NCI-H1105 treated with DMSO at 0.1 percent for 48 hours (cell line): ENCODE data around the gene TAPT1.
"Not testable (repeated sequence)": the region's sequence is repeated elsewhere in the genome, so short reads cannot be mapped to it uniquely, and the experiment has no call there.

Source experiments
- DNase-seq: peaks from one replicate; lab custom pipeline; 2025; lab: John Stamatoyannopoulos, UW

Gene TAPT1

GRCh38 chr4:16169490-16169889 lies 56.8 kb downstream of the TAPT1 start:
- DNase-seq: no peak

- no peak for DNase-seq
Measured at GRCh38 chr4:16168710-16169388, 57.4 kb downstream of the TAPT1 start.

DNA sequence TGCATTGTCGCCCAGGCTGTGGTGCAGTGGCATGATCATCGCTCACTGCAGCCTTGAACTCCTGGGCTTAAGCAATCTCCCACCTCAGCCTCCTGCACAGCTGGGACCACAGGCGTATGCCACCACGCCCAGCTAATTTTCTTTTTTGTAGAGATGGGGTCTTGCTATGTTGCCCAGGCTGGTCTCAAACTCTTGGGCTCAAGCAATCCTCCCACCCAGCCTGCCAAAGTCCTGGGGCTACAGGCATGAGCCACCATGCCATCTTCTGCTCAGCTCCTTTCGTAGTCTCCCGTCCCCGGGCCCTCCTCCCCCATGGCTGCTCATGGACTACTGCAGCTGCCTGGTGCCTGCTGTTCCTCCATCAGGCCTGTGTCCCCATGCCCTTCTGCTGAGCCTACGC lies 58.1 kb downstream of the TAPT1 start:
- no peak for DNase-seq

DNA sequence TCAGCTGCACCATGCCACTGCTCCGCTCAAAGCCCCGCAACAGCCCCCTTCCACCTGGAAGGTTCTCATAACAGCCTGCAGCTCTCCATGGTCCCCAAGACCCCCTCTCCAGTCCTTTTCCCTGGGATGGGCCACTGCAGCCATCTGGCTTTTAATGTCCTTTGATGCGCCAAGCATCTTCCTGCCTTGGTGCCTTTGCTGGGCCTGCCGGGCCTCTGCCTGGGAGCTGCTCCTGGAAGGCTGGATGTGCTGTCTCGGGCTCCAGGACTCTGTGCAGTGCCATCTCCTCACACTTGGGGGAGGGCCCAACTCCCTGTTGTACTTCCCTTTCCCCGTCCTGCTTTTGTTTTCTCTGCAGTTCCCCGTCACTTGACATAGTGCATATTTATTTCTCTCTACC lies 60.3 kb downstream of the TAPT1 start:
- DNase-seq: no peak

DNA sequence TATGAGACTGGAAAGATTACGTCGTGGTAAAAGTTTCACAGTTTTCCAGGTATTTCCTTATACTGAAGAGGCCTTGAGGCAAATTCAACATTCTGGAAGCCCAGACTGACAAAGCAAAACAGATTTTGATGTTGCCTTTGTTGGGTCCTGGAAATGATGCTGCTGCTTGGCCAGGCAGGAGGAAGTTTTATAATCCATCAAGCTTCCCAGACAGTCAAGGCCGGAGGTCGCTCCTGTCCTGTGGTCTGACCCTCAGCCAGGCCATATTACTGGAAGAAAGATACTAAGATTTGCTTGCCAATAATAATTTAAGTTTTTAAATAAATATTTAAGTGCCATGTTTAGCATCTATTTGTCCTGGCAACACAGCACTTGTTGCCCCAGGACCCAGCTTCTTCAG lies 63.4 kb downstream of the TAPT1 start:
- DNase-seq: no peak

GRCh38 chr4:16161851-16162408 lies 64.3 kb downstream of the TAPT1 start:
- DNase-seq: no peak

DNA sequence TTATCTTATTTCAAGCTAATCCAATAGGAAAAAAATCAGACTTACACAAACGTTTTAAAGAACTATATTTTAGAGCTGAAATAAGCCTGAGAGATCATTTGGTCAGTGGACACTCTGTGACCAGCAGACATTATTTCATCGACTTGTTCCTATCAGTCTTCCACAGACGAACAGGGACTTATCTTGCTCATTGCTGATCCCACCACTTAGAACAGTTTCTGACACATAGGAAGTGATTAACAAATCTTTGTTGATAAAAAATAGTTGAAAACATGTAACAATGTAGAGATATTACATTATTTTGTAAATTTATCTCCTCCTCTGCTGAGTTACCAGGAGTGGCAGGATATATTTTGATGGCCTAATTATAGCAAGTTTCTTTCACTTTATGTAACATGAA lies 65.8 kb downstream of the TAPT1 start:
- no peak for DNase-seq

DNA sequence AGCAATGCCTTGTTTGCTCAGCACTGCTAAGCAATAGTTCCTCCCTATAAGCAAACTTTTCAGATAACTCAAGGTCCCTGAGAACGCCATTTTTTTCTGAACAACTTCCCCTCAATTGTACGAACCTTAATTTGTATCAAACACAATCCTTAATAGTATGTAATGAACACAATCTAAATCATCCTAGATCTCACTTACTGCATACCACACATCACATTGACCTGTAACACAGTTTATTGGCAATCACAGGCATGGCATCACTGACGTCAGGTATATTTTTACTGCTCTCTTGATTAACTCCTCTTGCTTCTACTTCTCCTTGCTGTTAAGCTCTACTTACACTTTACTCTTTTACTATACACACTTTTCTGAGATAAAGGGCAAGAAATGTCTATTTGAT lies 67.0 kb downstream of the TAPT1 start:
- DNase-seq: no peak

DNA sequence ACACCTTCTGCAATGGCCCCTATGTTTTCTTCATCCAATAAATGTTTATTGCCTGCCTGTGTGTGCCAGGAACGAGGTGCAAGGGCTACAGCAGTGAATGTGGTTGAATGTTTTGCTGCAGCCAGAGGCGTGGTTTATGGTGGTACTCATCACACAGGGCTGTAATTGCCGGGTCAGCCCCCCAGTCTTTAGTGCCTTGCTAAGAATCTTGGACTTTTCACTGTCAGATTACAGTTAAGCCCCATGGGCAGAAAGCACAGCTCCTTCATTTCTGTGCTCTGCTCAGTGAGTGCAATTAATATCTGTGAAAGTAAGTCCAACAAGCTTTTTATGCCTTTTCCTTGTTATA lies 67.8 kb downstream of the TAPT1 start:
- no peak for DNase-seq

- DNase-seq: no peak
Measured at GRCh38 chr4:16157609-16158503, 68.4 kb downstream of the TAPT1 start.

- no peak for DNase-seq
Measured at GRCh38 chr4:16155528-16156169, 70.6 kb downstream of the TAPT1 start.

GRCh38 chr4:16154451-16154850 lies 71.8 kb downstream of the TAPT1 start:
- DNase-seq: no peak

DNA sequence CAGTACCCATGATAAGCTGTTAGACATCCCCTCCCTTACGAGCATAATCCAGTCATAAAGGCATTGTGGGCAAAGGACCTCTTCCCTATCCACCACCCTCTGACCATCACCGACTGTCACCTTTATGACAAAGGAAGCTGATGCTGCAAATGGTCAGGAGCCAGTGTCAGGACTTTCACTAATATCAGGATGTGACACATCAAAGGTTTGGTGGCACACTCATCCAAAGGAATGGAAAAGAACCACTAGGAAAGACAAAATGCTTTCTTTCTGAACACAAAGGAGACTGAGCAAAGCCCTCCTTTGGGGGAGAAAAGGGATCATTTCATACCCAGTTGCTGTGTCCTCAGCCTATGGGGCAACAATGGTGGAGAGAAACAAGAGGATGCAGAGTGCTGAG lies 75.6 kb downstream of the TAPT1 start:
- no peak for DNase-seq

GRCh38 chr4:16144913-16145312 lies 81.4 kb downstream of the TAPT1 start:
- not testable (repeated sequence) for DNase-seq

DNA sequence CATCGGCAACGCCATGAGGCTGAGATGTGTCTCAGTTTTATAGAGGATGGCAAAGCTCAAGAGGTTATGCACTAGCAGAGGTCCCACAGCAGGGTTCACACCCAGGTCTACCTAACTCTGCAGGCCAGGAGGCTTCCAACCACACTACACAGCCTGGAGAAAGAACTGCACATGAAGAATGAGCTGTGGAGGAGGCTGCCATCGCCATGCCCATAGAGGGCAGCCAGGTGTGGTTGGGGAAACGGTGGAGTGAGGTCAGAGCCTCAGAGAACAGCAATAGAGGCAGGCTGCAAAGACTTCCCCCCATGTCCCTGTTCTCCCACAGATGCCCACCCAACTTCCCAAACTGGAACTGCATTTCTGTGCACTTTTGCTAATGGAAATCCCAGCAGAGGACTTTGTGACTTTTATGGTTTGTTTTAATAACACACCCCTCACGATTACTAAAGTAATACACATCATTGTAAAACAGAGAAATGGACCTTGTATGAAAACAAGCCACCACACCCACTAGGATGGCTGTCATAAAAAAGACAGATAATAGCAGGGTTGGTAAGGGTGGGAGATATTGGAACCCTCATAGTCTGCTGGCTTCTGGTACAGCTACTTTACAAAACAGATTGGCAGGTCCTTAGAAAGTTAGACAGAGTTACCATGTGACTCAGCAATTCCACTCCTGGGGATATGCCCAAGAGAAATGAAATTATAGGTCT lies 83.5 kb downstream of the TAPT1 start:
- DNase-seq: no peak

DNA sequence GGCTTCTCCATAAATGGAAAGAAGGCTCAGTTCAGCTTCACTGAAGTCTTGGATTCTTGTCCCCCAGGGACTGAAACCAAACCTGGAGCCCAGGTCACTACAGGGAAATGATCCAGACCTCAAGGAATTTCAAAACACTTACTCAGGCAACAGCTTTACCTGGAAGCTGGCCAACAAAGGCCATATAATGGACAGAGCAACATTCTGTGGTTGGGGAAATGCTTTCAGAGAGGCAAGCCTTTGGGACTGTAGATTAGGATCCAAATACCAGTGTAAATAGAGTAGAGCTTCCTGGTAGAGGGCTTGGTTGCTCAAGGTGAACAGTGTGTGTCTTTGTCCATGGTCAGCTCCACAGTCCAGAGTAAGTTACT lies 85.4 kb downstream of the TAPT1 start:
- DNase-seq: no peak

DNA sequence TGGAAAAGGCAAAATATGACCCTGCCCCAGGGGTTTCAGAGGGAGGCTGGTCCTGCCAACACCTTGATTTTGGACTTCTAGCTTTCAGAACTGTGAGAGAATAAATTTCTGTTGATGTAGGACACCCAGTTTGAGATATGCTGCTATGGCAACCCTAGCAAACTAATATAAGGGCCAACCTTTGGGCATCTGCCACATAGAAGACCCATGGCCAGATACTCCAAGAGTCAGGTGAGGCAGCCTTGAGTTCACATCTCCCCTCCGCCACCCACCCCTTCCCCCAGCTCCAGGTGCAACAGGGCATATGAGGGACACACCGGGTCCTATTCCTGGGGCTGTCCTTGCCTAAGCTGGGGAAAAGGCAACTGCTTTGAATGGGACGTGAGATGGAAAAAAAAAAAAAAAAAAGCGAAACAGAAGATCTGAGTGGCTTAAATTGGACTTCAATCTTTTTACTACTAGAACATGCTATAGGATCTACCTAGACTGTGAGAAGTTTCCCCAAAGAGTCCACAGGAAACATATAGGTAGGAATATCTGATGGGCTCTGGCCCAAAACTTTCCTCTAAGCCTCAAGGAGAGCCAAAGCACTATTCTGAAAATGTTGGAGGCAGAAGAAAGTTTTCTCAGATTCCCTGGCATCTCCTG lies 85.9 kb downstream of the TAPT1 start:
- DNase-seq: no peak

DNA sequence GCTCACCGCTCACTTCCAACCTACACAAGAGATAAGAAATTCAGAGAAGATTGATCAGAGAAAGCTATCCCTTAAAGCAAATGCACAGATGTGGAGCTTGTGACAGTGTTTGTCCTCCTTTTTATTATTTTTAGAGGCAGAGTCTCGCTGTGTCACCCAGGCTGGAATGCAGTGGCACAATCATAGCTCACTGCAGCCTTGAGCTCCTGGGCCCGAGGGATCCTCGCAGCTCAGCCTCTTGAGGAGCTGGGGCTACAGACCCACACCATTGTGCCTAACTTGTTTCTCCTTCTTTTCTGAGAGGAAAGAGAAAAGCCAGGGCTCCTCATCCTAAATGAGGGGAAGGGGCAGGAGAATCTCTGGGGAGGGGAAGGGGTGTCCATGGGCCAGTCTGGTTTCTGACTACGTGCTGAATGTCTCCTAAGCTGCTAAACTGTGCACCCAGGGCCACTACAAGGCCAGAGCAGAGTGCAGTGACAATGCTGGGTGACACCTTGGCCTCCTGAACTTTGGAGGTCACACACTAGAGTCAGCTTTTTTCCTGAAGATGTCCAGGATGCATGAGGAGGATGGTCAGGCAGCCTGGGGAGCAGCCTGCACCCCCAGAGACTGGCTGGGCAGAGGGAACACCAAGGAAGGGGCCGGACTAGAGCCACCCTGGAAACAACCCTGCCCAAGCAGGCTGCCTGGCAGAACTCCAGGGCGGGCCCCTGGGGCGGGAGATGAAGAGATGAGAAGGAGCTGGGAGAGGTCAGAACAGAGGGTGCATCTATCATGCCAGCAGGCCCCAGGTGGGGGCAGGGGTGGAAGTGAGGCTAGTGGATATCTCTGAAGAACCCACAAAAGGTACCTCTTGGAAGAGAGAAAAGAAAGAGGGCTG lies 87.0 kb downstream of the TAPT1 start:
- DNase-seq: no peak

DNA sequence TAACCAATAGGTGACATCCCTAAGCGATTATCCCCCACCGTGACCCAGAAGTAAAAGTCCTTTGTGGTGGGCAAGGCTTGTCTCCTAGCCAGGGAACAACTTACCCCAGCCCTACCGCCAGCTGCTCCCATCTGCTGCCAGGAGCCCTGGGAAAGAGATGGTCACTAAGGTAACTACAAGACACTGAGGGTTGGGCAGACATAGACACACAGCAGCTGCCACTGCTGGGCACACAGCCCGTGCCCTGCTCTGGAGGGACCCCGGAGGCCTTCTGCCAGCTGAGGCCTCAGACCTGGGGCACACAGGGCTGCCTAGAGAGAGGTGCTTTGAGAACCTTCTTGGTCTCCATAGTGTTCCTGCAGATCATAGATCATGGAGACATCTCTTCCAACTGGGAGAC lies 89.4 kb downstream of the TAPT1 start:
- no peak for DNase-seq

- DNase-seq: no peak
Measured at GRCh38 chr4:16136311-16136710, 90.0 kb downstream of the TAPT1 start.

DNA sequence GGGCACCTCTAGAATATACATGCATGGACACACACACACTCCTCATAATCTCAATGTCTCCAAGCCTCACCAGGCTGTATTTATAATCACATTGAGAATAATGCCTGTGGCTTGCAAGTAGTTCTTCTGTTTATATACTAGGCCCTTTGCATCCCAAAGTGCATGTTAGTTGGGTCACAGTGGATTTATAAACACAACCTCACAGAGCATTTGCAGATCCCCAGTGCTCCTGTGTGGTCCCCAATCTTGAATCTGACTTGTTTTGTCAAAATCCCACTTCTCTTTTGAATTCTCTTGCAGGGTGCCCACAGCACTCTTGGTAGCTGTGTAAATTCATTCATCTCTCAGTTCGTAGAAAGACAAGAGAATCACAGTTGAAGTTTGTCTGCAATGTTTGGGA lies 92.9 kb downstream of the TAPT1 start:
- DNase-seq: no peak
